Measurements from ENCODE around the gene MYO5A.

- TF ChIP-seq CTCF (IDR thresholded peaks at IDR 0.05): no peak
- TF ChIP-seq POLR2A (IDR thresholded peaks at IDR 0.05; ENCODE audit: low read depth): no peak
- no peak for TF ChIP-seq EP300 (IDR thresholded peaks at IDR 0.05)
- no peak for TF ChIP-seq POLR2AphosphoS5 (IDR thresholded peaks at IDR 0.05)
Measured at GRCh38 chr15:52488830-52489229, 39.9 kb downstream of the MYO5A start.
